SU-DHL-6 (cell line): ENCODE data around the gene PHKB.

ENCODE experiments used
- EZH2phosphoT487 ChIP-seq: fragments of 200-600 bp; sonication (generic), shearing (Covaris generic); conservative IDR thresholded peaks from 2 replicates; pipeline ENCODE4 v1.6.1; 2018; ENCODE audit warnings: mild to moderate bottlenecking, antibody characterized with exemption, low read length, moderate library complexity, mixed read lengths
- TF ChIP-seq, protein P1 (sequence below): fragments of 200-600 bp; sonication (generic); IDR thresholded peaks from one replicate; pipeline ENCODE4 v1.5.1; 2017; ENCODE audit warnings: antibody characterized with exemption, mild to moderate bottlenecking, low read length, moderate library complexity; ENCODE audit not compliant: insufficient read depth, poor library complexity, severe bottlenecking

GRCh38 chr16:47568351-47568750 is 107.2 kb downstream of the PHKB start:
- TF ChIP-seq, protein P1, sequence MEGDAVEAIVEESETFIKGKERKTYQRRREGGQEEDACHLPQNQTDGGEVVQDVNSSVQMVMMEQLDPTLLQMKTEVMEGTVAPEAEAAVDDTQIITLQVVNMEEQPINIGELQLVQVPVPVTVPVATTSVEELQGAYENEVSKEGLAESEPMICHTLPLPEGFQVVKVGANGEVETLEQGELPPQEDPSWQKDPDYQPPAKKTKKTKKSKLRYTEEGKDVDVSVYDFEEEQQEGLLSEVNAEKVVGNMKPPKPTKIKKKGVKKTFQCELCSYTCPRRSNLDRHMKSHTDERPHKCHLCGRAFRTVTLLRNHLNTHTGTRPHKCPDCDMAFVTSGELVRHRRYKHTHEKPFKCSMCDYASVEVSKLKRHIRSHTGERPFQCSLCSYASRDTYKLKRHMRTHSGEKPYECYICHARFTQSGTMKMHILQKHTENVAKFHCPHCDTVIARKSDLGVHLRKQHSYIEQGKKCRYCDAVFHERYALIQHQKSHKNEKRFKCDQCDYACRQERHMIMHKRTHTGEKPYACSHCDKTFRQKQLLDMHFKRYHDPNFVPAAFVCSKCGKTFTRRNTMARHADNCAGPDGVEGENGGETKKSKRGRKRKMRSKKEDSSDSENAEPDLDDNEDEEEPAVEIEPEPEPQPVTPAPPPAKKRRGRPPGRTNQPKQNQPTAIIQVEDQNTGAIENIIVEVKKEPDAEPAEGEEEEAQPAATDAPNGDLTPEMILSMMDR: no peak
- TF ChIP-seq EZH2phosphoT487: no peak
